SJSA1 (cell line): ENCODE data around the gene ITPKC. TPM values are rescaled to one million over a fixed set of nuclear protein-coding genes. Genes with fewer than 3 reads are reported as not detected.
"Not testable (repeated sequence)": the region's sequence is repeated elsewhere in the genome, so short reads cannot be mapped to it uniquely, and the experiment has no call there.

Experiments
- DNase-seq, 2 experiments: peaks; one replicate each; pipeline ENCODE4 v3.0.0-alpha.2; 2015 to 2020; ENCODE audit warnings: low spot score in 2 of 2, low read depth in 1 of 2
- H3K27ac ChIP-seq: fragments of 250-450 bp; sonication (Bioruptor Pico); 2 replicates; pipeline ENCODE4 v1.5.1; 2020; ENCODE audit warnings: mild to moderate bottlenecking, moderate library complexity
- H3K27me3 ChIP-seq: fragments of 250-450 bp; sonication (Bioruptor Pico); replicated peaks from 2 replicates; pipeline ENCODE4 v1.5.1; 2020; ENCODE audit warnings: mild to moderate bottlenecking, moderate library complexity
- H3K36me3 ChIP-seq: fragments of 250-450 bp; sonication (Bioruptor Pico); 2 replicates; pipeline ENCODE4 v1.5.1; 2020; ENCODE audit warnings: mild to moderate bottlenecking
- H3K4me1 ChIP-seq: fragments of 250-450 bp; sonication (Bioruptor Pico); replicated peaks from 2 replicates; pipeline ENCODE4 v1.6.1; 2021; ENCODE audit warnings: mild to moderate bottlenecking
- H3K4me3 ChIP-seq: fragments of 250-450 bp; sonication (Bioruptor Pico); 2 replicates; pipeline ENCODE4 v1.5.1; 2020; ENCODE audit warnings: mild to moderate bottlenecking
- H3K9me3 ChIP-seq: fragments of 250-450 bp; sonication (Bioruptor Pico); replicated peaks from 2 replicates; pipeline ENCODE4 v1.5.1; 2020; ENCODE audit warnings: mild to moderate bottlenecking
- total RNA-seq: library from RNA; depleted of rRNA; stranded (reverse); fragments of >200 nt; shearing (Covaris generic); gene quantifications from 2 replicates; pipeline ENCODE4 v1.2.3, GENCODE V29; 2014

Gene ITPKC
- total RNA-seq, 1 experiment from 2014 or later: 5.4 TPM

DNA sequence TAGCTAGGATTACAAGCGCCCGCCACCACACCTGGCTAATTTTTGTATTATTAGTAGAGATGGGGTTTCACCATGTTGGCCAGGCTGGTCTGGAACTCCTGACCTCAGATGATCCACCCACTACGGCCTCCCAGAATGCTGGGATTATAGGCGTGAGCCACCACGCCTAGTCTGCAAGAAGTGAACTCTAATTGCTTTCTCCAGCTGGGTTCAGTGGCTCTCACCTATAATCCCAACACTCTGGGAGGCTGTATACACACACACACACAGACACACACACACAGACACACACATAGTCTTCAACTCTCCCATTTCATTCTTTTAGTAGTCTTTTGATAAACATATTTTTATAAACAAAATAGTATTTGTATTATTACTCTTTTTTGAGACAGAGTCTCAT, 13.2 kb downstream of the ITPKC start:
- not testable (repeated sequence) for DNase-seq, H3K27ac ChIP-seq, H3K4me1 ChIP-seq, H3K27me3 ChIP-seq, H3K9me3 ChIP-seq, H3K4me3 ChIP-seq
- peaks cover 37% of the 10 kb centered on the region for H3K36me3 ChIP-seq

- H3K4me3 ChIP-seq, DNase-seq, H3K27ac ChIP-seq, H3K4me1 ChIP-seq, H3K27me3 ChIP-seq, H3K9me3 ChIP-seq: not testable (repeated sequence)
- peaks cover 40% of the 10 kb centered on the region for H3K36me3 ChIP-seq
Observed at GRCh38 chr19:40732304-40732703, 15.4 kb downstream of the ITPKC start.

DNA sequence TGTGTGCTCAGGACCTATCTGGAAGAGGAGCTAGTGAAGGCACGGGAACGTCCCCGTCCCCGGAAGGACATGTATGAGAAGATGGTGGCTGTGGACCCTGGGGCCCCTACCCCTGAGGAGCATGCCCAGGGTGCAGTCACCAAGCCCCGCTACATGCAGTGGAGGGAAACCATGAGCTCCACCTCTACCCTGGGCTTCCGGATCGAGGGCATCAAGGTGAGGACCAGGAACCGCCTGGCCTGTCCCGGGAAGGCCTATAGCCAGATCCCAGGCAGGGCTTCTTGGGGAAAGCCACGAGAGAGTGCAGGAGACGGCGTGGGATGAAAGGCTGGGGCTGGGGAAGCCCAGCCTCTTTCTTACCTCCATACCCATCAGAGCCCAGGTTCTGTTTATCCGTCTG, 16.2 kb downstream of the ITPKC start:
- Histone ChIP-seq H3K4me3 (no peak overlapping the region), H3K36me3 (peaks cover 38% of the 10 kb centered on the region), H3K27ac (no peak overlapping the region), H3K4me1 (no peaks in the 10 kb centered on the region), H3K27me3 (no peaks in the 10 kb centered on the region), H3K9me3 (no peaks in the 10 kb centered on the region)
- DNase-seq: no peak

DNA sequence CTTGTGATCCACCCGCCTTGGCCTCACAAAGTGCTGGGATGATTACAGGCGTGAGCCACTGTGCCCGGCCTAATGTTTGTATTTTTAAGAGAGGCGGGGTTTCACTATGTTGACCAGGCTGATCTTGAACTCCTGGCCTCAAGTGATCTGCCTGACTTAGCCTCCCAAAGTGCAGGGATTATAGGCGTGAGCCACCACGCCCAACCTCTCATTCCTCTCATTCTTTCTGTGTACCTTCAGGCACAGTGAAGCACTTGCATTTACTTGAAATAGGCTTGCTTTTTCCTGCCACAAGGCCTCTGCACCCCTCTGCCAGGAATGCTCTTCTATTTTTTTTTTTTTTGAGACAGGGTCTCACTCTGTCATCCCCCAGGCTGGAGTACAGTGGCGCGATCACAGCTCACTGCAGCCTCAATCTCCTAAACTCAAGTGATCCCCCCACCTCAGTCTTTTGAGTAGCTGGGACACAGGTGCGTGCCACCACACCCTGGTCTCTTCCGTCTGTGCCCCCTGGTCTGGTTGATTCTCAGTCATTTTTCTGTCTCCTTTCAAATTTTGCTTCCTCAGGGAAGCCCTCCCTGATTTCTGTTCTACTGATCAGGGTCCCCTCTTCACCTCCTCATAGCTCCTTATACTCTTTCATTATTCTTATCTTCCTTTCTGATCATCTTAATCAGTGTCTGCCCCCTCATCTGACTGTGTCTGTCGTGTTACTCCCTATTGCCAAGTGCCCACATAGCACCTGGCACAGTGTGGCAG, 18.3 kb downstream of the ITPKC start:
- Histone ChIP-seq H3K36me3 (peaks cover 40% of the 10 kb centered on the region), H3K27me3 (no peaks in the 10 kb centered on the region), H3K4me1 (no peaks in the 10 kb centered on the region), H3K27ac (no peak overlapping the region), H3K4me3 (no peak overlapping the region), H3K9me3 (no peaks in the 10 kb centered on the region)
- no peak for DNase-seq

GRCh38 chr19:40736661-40737060, 19.7 kb downstream of the ITPKC start:
- no peaks in the 10 kb centered on the region for H3K27me3 ChIP-seq
- H3K4me1 ChIP-seq: no peaks in the 10 kb centered on the region
- H3K36me3 ChIP-seq: peaks cover 32% of the 10 kb centered on the region
- H3K9me3 ChIP-seq: no peaks in the 10 kb centered on the region
- H3K4me3 ChIP-seq: no peak overlapping the region
- H3K27ac ChIP-seq: no peak overlapping the region
- DNase-seq: no peak

- H3K4me3 ChIP-seq: no peak overlapping the region
- H3K36me3 ChIP-seq: peaks cover 32% of the 10 kb centered on the region
- H3K27ac ChIP-seq: no peak overlapping the region
- DNase-seq: no peak
- no peaks in the 10 kb centered on the region for H3K27me3 ChIP-seq
- H3K9me3 ChIP-seq: no peaks in the 10 kb centered on the region
- no peaks in the 10 kb centered on the region for H3K4me1 ChIP-seq
Observed at GRCh38 chr19:40737102-40737644, 20.3 kb downstream of the ITPKC start.

- H3K4me1 ChIP-seq: no peaks in the 10 kb centered on the region
- H3K4me3 ChIP-seq: no peak overlapping the region
- no peaks in the 10 kb centered on the region for H3K27me3 ChIP-seq
- peaks cover 22% of the 10 kb centered on the region for H3K36me3 ChIP-seq
- no peak overlapping the region for H3K27ac ChIP-seq
- no peak for DNase-seq
- H3K9me3 ChIP-seq: no peaks in the 10 kb centered on the region
Observed at GRCh38 chr19:40739030-40739839, 22.3 kb downstream of the ITPKC start.

DNA sequence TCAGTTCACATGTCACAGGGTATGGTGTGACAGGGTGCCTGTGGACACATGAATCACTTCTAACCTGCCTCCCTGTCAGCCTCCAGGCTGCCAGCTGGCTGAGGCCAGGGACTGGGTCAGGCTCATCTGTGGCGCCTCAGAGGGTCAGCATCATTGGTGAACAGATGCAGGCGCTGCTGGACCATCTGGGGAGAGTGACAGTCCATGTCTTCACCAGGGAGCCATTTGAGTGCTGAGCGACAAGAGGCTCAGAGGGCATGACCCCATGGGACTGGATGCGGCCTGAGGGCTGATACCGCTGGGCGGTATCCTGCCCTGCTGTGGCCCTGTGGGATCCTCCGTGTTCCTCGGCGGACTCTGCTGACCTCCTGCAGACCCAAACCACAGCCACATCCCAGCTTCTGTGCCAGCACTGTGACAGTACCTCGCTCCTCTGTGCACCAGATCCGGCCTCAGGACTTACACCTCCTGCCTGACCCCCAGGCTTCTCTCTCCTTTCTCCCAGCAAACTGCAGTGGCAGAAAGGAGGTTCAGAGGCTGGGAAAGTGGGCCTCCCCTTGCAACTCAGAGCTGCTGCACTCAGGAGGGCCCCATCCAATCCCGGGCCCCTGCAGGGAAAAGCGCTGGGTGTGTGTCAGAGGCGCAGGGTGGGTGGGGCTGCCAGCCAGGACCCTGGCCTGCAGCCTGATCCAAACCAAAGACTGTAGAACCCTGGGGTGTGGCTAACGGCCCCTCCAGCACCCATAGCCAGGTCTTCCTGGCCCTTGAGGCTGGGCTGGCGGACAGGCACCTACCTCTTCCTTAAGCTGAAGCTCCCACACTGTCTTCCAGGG, 23.2 kb downstream of the ITPKC start:
- 0 out of 2 replicates have a peak, but pooled peaks cover 2% of the 10 kb centered on the region for H3K4me1 ChIP-seq
- H3K4me3 ChIP-seq: no peak overlapping the region
- H3K27ac ChIP-seq: no peak overlapping the region
- no peaks in the 10 kb centered on the region for H3K27me3 ChIP-seq
- H3K9me3 ChIP-seq: no peaks in the 10 kb centered on the region
- no peak for DNase-seq
- H3K36me3 ChIP-seq: peaks cover 22% of the 10 kb centered on the region

DNA sequence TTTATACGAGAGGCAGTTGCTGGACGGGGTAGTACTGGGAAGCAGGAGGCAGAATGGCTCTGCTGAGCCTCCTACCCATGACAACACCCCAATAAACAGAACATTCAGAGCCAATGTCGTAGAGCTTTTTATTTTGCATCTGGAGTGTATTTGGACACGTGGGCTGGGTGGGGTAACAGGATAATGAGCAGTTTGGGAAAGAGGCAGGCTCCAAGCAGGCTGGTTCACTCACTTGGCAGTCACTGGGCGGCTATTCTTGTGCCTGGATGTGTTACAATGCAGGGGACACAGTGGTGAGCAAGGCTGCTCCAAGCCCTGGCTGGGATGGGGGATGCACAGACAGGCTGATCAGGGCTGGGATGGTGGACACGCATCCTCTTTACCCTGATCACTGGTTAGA, 23.8 kb downstream of the ITPKC start:
- Histone ChIP-seq H3K27me3 (no peaks in the 10 kb centered on the region), H3K9me3 (no peaks in the 10 kb centered on the region), H3K4me3 (no peak overlapping the region), H3K4me1 (peaks cover 8% of the 10 kb centered on the region; the same call in 1 of the 2 replicates), H3K36me3 (peaks cover 17% of the 10 kb centered on the region), H3K27ac (no peak overlapping the region)
- DNase-seq: no peak

- no peak for DNase-seq
- H3K27me3 ChIP-seq: no peaks in the 10 kb centered on the region
- H3K36me3 ChIP-seq: peaks cover 16% of the 10 kb centered on the region
- H3K27ac ChIP-seq: no peak overlapping the region
- H3K4me1 ChIP-seq: peaks cover 8% of the 10 kb centered on the region; the same call in 1 of the 2 replicates
- H3K4me3 ChIP-seq: no peak overlapping the region
- H3K9me3 ChIP-seq: no peaks in the 10 kb centered on the region
Observed at GRCh38 chr19:40741527-40742390, 24.8 kb downstream of the ITPKC start.

- Histone ChIP-seq H3K4me1 (peaks cover 8% of the 10 kb centered on the region; the same call in 1 of the 2 replicates), H3K36me3 (peaks cover 11% of the 10 kb centered on the region), H3K9me3 (no peaks in the 10 kb centered on the region), H3K4me3 (no peak overlapping the region), H3K27me3 (no peaks in the 10 kb centered on the region), H3K27ac (no peak overlapping the region)
- DNase-seq: no peak
Observed at GRCh38 chr19:40742477-40742876, 25.6 kb downstream of the ITPKC start.

DNA sequence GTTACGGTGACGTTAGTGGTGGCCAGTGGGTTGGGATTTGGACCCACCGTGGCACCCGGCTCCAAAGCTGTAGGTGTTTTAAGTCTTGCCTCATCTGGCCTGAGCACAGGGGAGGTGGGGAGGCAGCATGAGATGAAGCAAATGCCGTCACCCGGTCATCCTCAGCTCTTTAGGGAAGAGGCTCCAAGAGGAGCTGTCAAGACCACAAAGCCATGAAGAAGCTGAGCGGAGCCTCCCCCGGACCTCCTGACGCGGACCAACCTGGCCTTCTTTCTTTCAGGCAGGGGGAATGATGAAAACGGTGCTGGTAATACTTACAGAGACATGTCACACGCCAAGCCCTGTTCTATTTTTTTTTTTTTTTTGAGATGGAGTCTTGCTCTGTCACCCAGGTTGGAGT, 26.0 kb downstream of the ITPKC start:
- Histone ChIP-seq H3K4me1 (peaks cover 8% of the 10 kb centered on the region; the same call in 1 of the 2 replicates), H3K36me3 (peaks cover 9% of the 10 kb centered on the region), H3K27ac (no peak overlapping the region), H3K4me3 (no peak overlapping the region), H3K27me3 (no peaks in the 10 kb centered on the region), H3K9me3 (no peaks in the 10 kb centered on the region)
- DNase-seq: no peak

- Histone ChIP-seq H3K36me3 (peaks cover 3% of the 10 kb centered on the region), H3K27me3 (no peaks in the 10 kb centered on the region), H3K4me3 (no peak overlapping the region), H3K27ac (no peak overlapping the region), H3K9me3 (no peaks in the 10 kb centered on the region), H3K4me1 (peaks cover 8% of the 10 kb centered on the region; the same call in 1 of the 2 replicates)
- DNase-seq: no peak
Observed at GRCh38 chr19:40743926-40744325, 27.0 kb downstream of the ITPKC start.
